HEK293 (cell line): ENCODE data around the gene RPEL1.

Experiments used
- CTCF ChIA-PET: fragments of 350-600 bp; formaldehyde crosslinking; extraction: SDS; loops from one replicate; lab custom pipeline; 2021; ENCODE audit warnings: antibody characterized with exemption; lab: Yijun Ruan, JAX
- POLR2A ChIA-PET: fragments of 300-600 bp; formaldehyde crosslinking; extraction: SDS; loops from one replicate; lab custom pipeline; 2020; ENCODE audit warnings: antibody characterized with exemption, inconsistent platforms; lab: Yijun Ruan, JAX
- H3K27ac ChIP-seq: fragments of 200-500 bp; sonication (Bioruptor generic); 2 replicates; pipeline ENCODE4 v1.5.1; 2014; ENCODE audit warnings: low read depth, low read length, control low read depth, inconsistent platforms; ENCODE audit errors: extremely low read depth
- H3K36me3 ChIP-seq, 2 experiments: fragments of 200-500 bp in 1 of 2; sonication (Bioruptor generic) in 1 of 2; 1 replicate in 1 of 2; 2 replicates in 1 of 2; pipeline ENCODE4 v1.5.1; 2014 to 2017; ENCODE audit warnings: inconsistent platforms in 2 of 2, low read length in 2 of 2; ENCODE audit not compliant: control insufficient read depth in 2 of 2, insufficient read depth in 1 of 2
- H3K4me1 ChIP-seq: fragments of 200-500 bp; sonication (Bioruptor generic); 2 replicates; pipeline ENCODE4 v1.5.1; 2014; ENCODE audit warnings: mild to moderate bottlenecking, low read length, inconsistent platforms; ENCODE audit not compliant: control insufficient read depth, insufficient read depth
- H3K4me3 ChIP-seq: 2 replicates; pipeline ENCODE4 v1.5.1; 2011; ENCODE audit warnings: low read depth, mild to moderate bottlenecking, control low read depth, low read length, moderate library complexity
- H3K9me3 ChIP-seq: fragments of 200-500 bp; sonication (Bioruptor generic); 2 replicates; pipeline ENCODE4 v1.5.1; 2014; ENCODE audit warnings: low read depth, low read length, inconsistent platforms; ENCODE audit not compliant: control insufficient read depth, insufficient read depth
- FEZF1 ChIP-seq: fragments of 450-650 bp; formaldehyde crosslinking; IDR thresholded peaks from 2 replicates; pipeline ENCODE4 v1.5.1; 2016; ENCODE audit warnings: missing biosample characterization, missing genetic modification characterization
- GLI2 ChIP-seq: fragments of 450-650 bp; formaldehyde crosslinking; IDR thresholded peaks from 2 replicates; pipeline ENCODE4; 2017; ENCODE audit warnings: missing biosample characterization, missing genetic modification characterization, low read depth, borderline replicate concordance
- GLIS2 ChIP-seq: fragments of 450-650 bp; formaldehyde crosslinking; IDR thresholded peaks from 2 replicates; pipeline ENCODE4 v1.5.1; 2016; ENCODE audit warnings: missing biosample characterization, missing genetic modification characterization
- KLF1 ChIP-seq: fragments of 450-650 bp; formaldehyde crosslinking; IDR thresholded peaks from 2 replicates; pipeline ENCODE4 v1.5.1; 2016; ENCODE audit warnings: missing biosample characterization, missing genetic modification characterization
- PBX3 ChIP-seq: sonication (generic); formaldehyde crosslinking; IDR thresholded peaks from 2 replicates; pipeline ENCODE4 v1.8.1; 2022; ENCODE audit warnings: mild to moderate bottlenecking, moderate library complexity, missing genetic modification reagents
- PRDM10 ChIP-seq: fragments of 450-650 bp; formaldehyde crosslinking; IDR thresholded peaks from 2 replicates; pipeline ENCODE4 v1.5.1; 2016; ENCODE audit warnings: missing biosample characterization, missing genetic modification characterization
- SP2 ChIP-seq: fragments of 450-650 bp; formaldehyde crosslinking; IDR thresholded peaks from 2 replicates; pipeline ENCODE4 v1.5.1; 2016; ENCODE audit warnings: missing biosample characterization, missing genetic modification characterization
- TRIM28 ChIP-seq: IDR thresholded peaks from 2 replicates; pipeline ENCODE4 v1.6.1; 2011; ENCODE audit warnings: low read length, control low read depth, borderline replicate concordance
- ZIC2 ChIP-seq: fragments of 450-650 bp; formaldehyde crosslinking; IDR thresholded peaks from 2 replicates; pipeline ENCODE4 v1.5.1; 2016; ENCODE audit warnings: missing biosample characterization, missing genetic modification characterization
- ZNF10 ChIP-seq: fragments of 450-650 bp; formaldehyde crosslinking; IDR thresholded peaks from 2 replicates; pipeline ENCODE4 v1.5.1; 2017; ENCODE audit warnings: missing biosample characterization, missing genetic modification characterization
- ZNF19 ChIP-seq: fragments of 450-650 bp; formaldehyde crosslinking; IDR thresholded peaks from 2 replicates; pipeline ENCODE4; 2016; ENCODE audit warnings: missing biosample characterization, missing genetic modification characterization, low read depth
- ZNF202 ChIP-seq: fragments of 450-650 bp; formaldehyde crosslinking; IDR thresholded peaks from 2 replicates; pipeline ENCODE4 v1.5.1; 2016; ENCODE audit warnings: missing biosample characterization, missing genetic modification characterization, borderline replicate concordance
- ZNF223 ChIP-seq: fragments of 450-650 bp; formaldehyde crosslinking; IDR thresholded peaks from 2 replicates; pipeline ENCODE4 v1.5.1; 2016; ENCODE audit warnings: missing biosample characterization, missing genetic modification characterization
- ZNF394 ChIP-seq: fragments of 450-650 bp; formaldehyde crosslinking; IDR thresholded peaks from 2 replicates; pipeline ENCODE4 v1.5.1; 2016; ENCODE audit warnings: missing biosample characterization, missing genetic modification characterization, mild to moderate bottlenecking, moderate library complexity, borderline replicate concordance
- ZNF600 ChIP-seq: fragments of 450-650 bp; formaldehyde crosslinking; IDR thresholded peaks from 2 replicates; pipeline ENCODE4 v1.5.1; 2016; ENCODE audit warnings: missing biosample characterization, missing genetic modification characterization
- ZNF621 ChIP-seq: fragments of 450-650 bp; formaldehyde crosslinking; IDR thresholded peaks from 2 replicates; pipeline ENCODE4 v1.5.1; 2017; ENCODE audit warnings: missing biosample characterization, missing genetic modification characterization
- ZNF626 ChIP-seq: fragments of 450-650 bp; sonication (Bioruptor Pico); formaldehyde crosslinking; IDR thresholded peaks from 2 replicates; pipeline ENCODE4 v1.5.1; 2018; ENCODE audit warnings: missing biosample characterization, missing genetic modification characterization, inconsistent platforms
- ZNF777 ChIP-seq: fragments of 450-650 bp; formaldehyde crosslinking; IDR thresholded peaks from 2 replicates; pipeline ENCODE4 v1.5.1; 2017; ENCODE audit warnings: missing biosample characterization, missing genetic modification characterization, borderline replicate concordance
- ZNF791 ChIP-seq: fragments of 450-650 bp; formaldehyde crosslinking; IDR thresholded peaks from 2 replicates; pipeline ENCODE4 v1.5.1; 2016; ENCODE audit warnings: missing biosample characterization, missing genetic modification characterization
- TF ChIP-seq, protein P1 (sequence below): fragments of 450-650 bp; formaldehyde crosslinking; IDR thresholded peaks from 2 replicates; pipeline ENCODE4 v1.5.1; 2017; ENCODE audit warnings: missing biosample characterization, mild to moderate bottlenecking, missing genetic modification characterization, moderate library complexity

RPEL1 gene

GRCh38 chr10:103276896-103277712 is 31.4 kb downstream of the RPEL1 start, which contains the start of gene INA (continued):
- TF ChIP-seq, protein P1, sequence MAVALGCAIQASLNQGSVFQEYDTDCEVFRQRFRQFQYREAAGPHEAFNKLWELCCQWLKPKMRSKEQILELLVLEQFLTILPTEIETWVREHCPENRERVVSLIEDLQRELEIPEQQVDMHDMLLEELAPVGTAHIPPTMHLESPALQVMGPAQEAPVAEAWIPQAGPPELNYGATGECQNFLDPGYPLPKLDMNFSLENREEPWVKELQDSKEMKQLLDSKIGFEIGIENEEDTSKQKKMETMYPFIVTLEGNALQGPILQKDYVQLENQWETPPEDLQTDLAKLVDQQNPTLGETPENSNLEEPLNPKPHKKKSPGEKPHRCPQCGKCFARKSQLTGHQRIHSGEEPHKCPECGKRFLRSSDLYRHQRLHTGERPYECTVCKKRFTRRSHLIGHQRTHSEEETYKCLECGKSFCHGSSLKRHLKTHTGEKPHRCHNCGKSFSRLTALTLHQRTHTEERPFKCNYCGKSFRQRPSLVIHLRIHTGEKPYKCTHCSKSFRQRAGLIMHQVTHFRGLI: peak; percentile 50
- TF ChIP-seq ZNF621 (tag by site-specific recombination) (no peak), TRIM28 (peak; percentile 73; the same call in 1 of the 2 replicates), ZNF626 (tag by site-specific recombination) (no peak), KLF1 (tag by site-specific recombination) (peak; percentile 61; the same call in 1 of the 2 replicates), SP2 (peak; percentile 22; the same call in 1 of the 2 replicates), GLIS2 (tag by site-specific recombination) (peak; percentile 44; the same call in 1 of the 2 replicates), ZIC2 (tag by site-specific recombination) (0 out of 2 replicates have a peak, but pooled peaks have one; percentile 9), ZNF600 (tag by site-specific recombination) (peak; percentile 83; the same call in 1 of the 2 replicates), ZNF394 (peak; percentile 17; the same call in 1 of the 2 replicates), ZNF223 (tag by site-specific recombination) (0 out of 2 replicates have a peak, but pooled peaks have one; percentile 18)

DNA sequence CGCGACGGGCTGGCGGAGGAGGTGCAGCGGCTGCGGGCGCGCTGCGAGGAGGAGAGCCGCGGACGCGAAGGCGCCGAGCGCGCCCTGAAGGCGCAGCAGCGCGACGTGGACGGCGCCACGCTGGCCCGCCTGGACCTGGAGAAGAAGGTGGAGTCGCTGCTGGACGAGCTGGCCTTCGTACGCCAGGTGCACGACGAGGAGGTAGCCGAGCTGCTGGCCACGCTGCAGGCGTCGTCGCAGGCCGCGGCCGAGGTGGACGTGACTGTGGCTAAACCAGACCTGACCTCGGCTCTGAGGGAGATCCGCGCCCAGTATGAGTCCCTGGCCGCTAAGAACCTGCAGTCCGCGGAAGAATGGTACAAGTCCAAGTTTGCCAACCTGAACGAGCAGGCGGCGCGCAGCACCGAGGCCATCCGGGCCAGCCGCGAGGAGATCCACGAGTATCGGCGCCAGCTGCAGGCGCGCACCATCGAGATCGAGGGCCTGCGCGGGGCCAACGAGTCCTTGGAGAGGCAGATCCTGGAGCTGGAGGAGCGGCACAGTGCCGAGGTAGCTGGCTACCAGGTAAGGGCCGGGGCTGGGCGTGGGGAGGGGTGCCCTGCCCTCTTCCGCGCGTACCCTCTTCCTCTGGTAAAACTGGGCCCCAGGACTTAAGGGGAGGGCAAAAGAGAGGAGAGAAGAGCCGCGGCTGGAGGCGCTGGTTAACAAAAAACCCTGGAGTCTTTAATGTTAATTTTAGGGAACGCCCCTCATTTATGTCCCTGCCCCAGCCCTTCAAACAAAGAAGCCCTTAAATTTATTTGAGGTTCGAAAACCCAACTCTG is 32.2 kb downstream of the RPEL1 start:
- TF ChIP-seq FEZF1 (tag by site-specific recombination): no peak
- no peak for TF ChIP-seq GLI2
- no peak for TF ChIP-seq ZNF10 (tag by site-specific recombination)
- no peak for TF ChIP-seq PRDM10 (tag by site-specific recombination)
- no peak for TF ChIP-seq ZNF791 (tag by site-specific recombination)
- no peak for TF ChIP-seq ZNF19 (tag by site-specific recombination)
- peak; percentile 82; the same call in 1 of the 2 replicates for TF ChIP-seq PBX3 (CRISPR knock-in tag)
- TF ChIP-seq ZNF202 (tag by site-specific recombination): peak; percentile 85; the same call in 1 of the 2 replicates
- TF ChIP-seq ZNF777: no peak
- H3K36me3 ChIP-seq: no peaks in the 10 kb centered on the region
- H3K4me3 ChIP-seq: peak overlapping the region; percentile 46
- ChIA-PET POLR2A (interaction anchor here (0.6 to 1.4 kb wide), 6 partner anchors 28 to 360 kb away, joined by 3 to 5 read pairs (median 4); partner anchors contain the start of genes CNNM2 and NT5C2), CTCF (interaction anchor here (0.6 to 1.0 kb wide), 4 partner anchors 10 to 356 kb away, joined by 3 read pairs; no protein-coding TSS in a partner anchor)
- H3K9me3 ChIP-seq: no peaks in the 10 kb centered on the region
- H3K27ac ChIP-seq: no peak overlapping the region; the same call in 1 of the 2 replicates
- peaks cover 10% of the 10 kb centered on the region for H3K4me1 ChIP-seq
